Measurements from ENCODE around the gene NPEPL1.
A peak's percentile ranks its signal among the peaks of the same experiment; 100 is the strongest.

DNA sequence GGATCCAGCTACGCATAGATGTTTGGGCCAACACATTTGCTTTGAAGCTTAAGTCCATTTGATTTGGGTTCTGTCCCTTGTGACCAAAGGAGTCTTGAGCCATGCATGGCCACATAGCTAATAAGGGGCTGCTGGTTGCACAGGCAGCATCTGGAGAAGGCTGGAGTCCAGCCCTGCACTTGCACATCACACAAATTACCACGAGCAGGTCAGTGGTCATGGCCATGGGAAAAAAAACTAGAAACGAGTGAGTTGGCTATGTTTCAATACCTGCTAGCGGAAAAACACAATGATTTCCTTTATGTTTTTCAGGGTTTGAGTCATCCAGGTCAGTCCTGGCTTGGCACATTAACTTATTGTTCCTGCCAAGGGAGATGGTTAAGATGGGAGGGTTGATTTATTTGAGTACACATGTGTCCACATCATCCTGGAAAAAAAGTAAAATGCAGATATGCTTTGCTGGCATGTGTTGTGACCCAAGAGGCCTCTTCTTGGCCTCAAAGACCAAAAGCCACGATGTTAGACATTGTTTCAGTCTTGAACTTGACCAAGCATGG is 47.1 kb upstream of the NPEPL1 start:
- TF ChIP-seq, protein P1, sequence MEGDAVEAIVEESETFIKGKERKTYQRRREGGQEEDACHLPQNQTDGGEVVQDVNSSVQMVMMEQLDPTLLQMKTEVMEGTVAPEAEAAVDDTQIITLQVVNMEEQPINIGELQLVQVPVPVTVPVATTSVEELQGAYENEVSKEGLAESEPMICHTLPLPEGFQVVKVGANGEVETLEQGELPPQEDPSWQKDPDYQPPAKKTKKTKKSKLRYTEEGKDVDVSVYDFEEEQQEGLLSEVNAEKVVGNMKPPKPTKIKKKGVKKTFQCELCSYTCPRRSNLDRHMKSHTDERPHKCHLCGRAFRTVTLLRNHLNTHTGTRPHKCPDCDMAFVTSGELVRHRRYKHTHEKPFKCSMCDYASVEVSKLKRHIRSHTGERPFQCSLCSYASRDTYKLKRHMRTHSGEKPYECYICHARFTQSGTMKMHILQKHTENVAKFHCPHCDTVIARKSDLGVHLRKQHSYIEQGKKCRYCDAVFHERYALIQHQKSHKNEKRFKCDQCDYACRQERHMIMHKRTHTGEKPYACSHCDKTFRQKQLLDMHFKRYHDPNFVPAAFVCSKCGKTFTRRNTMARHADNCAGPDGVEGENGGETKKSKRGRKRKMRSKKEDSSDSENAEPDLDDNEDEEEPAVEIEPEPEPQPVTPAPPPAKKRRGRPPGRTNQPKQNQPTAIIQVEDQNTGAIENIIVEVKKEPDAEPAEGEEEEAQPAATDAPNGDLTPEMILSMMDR (IDR thresholded peaks at IDR 0.05) = no peak
- TF ChIP-seq POLR2A (IDR thresholded peaks at IDR 0.05) (no peak), EP300 (IDR thresholded peaks at IDR 0.05) (no peak), POLR2AphosphoS5 (IDR thresholded peaks at IDR 0.05) (peak; percentile 14)

Measured in gastroesophageal sphincter (tissue), 3 donors.